AG09309 (cell line): Measurements from ENCODE around the gene SHQ1.

ENCODE experiments used
- DNase-seq: peaks from one replicate; pipeline ENCODE4 v3.0.0-alpha.2; 2010; ENCODE audit warnings: low read depth
- H3K4me3 ChIP-seq: 2 replicates; pipeline ENCODE4 v1.5.1; 2011; ENCODE audit warnings: mild to moderate bottlenecking, low read depth, low read length, moderate library complexity; ENCODE audit not compliant: control insufficient read depth
- CTCF ChIP-seq: IDR thresholded peaks from 2 replicates; pipeline ENCODE4 v1.5.1; 2011; ENCODE audit warnings: mild to moderate bottlenecking, low read depth, low read length, inconsistent platforms; ENCODE audit not compliant: insufficient read depth, control insufficient read depth; ENCODE audit errors: missing control alignments

The SHQ1 gene

GRCh38 chr3:72769758-72770540, 78.3 kb downstream of the SHQ1 start:
- H3K4me3 ChIP-seq = no peak overlapping the region
- no peak for DNase-seq
- TF ChIP-seq CTCF = no peak

GRCh38 chr3:72768936-72769335, 79.3 kb downstream of the SHQ1 start:
- no peak for TF ChIP-seq CTCF
- no peak overlapping the region for H3K4me3 ChIP-seq
- DNase-seq = no peak

DNA sequence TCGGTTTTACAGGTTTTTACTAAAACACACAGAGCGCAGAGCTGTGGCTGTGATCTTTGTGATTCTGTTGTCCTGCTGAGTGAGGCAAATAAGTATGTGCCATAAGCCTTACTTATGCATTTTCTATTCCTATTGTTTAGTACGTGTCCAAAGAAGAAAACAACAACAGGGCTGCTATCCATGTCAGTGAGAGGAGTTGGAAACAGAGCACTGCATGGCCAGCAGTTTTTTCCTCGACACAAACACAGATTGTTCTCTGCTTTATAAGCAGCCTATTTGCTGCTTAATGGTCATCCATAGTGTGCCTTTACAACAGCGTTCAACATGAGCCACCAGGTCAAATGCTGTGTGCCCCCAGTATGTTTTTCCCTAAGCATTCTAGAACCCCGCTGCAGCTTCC, 79.8 kb downstream of the SHQ1 start:
- DNase-seq = no peak
- no peak overlapping the region for H3K4me3 ChIP-seq
- TF ChIP-seq CTCF = no peak

DNA sequence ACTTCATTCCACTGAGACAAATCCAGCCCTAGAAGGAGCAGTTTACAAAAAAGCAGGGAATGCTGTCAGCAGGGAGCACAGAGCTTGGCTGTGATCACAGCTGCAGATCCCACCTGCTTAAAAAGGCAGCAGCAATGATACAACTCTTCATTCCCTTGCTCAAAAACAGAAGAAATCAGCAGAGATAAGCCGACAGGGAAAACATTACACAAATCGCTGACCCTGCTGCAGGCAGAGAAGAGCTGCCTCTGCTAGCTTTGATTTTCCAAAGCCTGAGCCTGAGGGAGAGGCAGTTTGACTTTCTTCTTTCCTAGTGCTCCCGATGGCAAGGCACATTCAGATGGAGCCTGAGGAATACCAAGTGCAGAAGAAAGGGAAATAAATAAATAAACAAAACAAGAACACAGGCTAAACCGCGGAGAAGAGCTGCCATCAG, 80.2 kb downstream of the SHQ1 start:
- DNase-seq = no peak
- H3K4me3 ChIP-seq = no peak overlapping the region
- TF ChIP-seq CTCF = no peak

- H3K4me3 ChIP-seq = no peak overlapping the region
- no peak for TF ChIP-seq CTCF
- DNase-seq = no peak
These were observed 81.4 kb downstream of the SHQ1 start for GRCh38 chr3:72766866-72767265.

DNA sequence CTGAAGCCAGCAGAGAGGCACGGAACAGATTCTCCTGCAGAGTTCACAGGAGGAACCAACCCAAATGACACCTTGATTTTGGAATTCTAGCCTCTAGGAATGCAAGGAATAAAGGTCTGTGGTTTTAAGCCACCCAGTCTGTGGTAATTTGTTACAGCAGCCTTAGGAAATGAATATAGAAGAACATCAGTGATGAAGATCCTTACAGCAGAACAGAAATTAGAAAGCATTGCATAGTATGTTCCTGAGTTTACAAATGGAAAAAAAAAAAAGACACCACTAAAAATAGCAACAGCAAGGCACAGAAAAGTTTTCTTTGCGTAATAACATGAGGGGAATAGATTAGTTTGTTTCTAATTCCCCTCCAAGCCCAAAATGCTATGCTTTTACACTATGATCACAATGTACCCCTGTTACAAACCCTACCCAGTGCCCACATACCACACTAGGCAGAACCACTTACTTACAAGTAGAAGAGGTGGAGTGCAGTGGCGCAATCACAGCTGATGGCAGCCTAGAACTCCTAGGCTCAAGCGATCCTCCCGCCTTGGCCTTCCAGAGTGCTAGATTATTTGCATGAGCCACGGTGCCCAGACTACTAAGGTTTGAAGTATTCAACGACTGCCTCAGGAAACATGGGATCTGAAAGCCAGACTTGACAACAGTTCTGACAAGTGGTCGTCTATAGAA, 84.3 kb downstream of the SHQ1 start:
- no peak for TF ChIP-seq CTCF
- H3K4me3 ChIP-seq = no peak overlapping the region
- no peak for DNase-seq

DNA sequence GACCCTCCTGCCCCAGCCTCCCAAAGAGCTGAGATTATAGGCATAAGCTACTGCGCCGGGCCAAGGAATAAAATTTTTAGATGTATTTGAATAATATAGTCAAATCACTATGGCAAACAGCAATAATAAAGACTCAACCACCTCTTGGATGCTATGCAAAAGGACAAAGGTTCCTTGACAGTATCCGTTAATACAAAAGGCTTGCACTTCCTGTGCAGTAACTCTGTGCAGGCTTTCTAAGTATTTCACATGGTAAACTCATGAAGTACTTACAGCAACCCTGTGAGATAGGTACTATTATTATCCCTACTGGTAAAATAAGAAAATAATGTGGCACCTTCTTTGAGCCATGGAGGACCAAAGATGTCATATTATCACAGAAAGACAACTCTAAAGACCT, 86.8 kb downstream of the SHQ1 start:
- DNase-seq = no peak
- H3K4me3 ChIP-seq = no peak overlapping the region
- TF ChIP-seq CTCF = no peak
